ENCODE data around the gene TMBIM1. TPM values are rescaled to one million over a fixed set of nuclear protein-coding genes. Genes with fewer than 3 reads are reported as not detected.
A peak's percentile ranks its signal among the peaks of the same experiment; 100 is the strongest.

The TMBIM1 gene
- polyA plus RNA-seq (ENCODE audit: insufficient read length): 85.4 TPM

DNA sequence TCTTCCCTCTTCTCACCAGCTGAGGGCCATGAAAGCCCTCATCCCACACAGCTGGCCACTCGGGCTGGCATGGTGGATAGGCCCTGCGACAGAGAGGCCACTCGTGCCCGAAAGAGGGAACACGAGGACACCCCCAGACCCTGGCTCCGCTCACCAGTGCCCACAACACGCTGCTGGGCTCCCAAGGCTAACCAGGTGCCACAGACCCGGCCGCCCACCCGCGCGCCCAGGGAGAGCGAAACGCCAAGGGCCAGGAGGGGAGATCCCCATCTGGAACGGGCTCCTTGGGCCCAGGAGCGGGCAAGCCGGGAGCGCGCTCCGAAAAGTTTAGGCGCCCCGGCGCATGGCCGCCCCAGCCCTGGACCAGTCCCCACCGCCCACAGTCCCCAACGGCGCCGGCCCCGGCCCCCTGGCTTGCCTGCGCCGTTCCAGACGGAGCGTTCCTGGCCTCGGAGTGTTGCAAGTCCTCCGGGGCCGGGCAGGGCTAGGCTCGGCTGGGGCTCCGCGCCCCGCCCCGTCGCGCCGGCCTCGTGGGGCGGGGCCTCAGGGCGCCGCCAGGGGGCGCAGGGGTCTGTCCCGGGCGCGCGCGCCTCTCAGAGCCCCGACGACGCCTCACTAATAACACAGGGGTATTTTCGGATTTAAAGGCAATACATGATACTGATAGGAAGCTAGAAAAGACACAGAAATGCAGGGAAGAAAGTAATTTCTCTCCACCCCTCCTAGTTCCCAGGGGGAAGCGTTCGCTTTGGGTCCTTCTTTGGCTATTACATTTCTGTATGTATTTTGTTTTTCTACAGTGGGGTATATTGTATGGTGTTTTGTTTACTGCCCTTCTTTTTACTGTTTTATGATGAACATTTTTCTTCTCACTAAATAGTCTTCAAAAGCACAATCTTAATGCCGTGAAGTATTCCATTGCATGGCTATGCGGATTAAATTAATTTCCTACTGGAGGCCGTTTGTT lies at the start of gene TMBIM1:
Gene TMBIM1 (minus strand): TSS at position 456 of the 967 bp plus-strand sequence. CDS start 10,362 bp downstream, outside the sequence.
- DNase-seq: peak; percentile 84

DNA sequence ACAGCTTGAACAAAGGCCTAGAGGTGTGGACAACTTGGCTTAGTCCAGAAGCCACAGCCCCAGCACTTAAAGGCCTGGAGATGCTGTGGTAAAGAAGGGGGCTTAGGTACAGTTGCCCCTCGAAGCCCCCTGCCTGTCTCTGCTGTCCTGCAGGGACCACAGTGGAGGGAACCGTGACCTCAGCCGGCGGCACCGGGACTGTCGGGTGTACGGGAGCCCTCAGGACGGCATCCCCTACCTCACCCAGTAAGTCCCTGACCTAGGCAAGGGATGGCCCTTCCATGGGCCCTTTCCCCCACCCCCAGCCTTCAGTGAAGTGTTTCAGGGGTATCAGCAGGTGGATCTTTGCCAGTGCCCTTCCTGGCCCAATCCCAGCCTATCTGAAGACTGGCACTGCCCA lies 49.1 kb upstream of the TMBIM1 start:
- no peak for DNase-seq

GRCh38 chr2:218340656-218341055 lies 48.4 kb upstream of the TMBIM1 start:
- no peak for DNase-seq

DNA sequence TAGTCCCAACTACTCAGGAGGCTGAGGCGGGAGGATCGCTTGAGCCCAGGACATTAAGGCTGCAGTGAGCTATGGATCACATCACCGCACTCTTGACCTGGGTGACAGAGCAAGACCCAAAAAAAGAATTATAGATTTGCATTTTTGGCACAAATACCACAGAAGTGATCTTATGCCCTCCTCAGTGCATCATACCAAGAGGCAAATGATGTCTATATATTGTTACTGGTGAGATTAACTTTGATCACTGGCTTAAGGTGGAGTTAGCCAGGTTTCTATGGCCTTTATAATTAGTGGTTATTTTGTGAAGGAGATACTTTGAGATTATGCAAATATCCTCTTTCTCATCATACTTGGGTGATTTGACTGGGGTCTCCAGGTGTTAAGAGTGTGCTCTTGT lies 42.2 kb upstream of the TMBIM1 start:
- DNase-seq: no peak

- peak; percentile 42 for DNase-seq
Measured at GRCh38 chr2:218332920-218333645, 40.8 kb upstream of the TMBIM1 start.

DNA sequence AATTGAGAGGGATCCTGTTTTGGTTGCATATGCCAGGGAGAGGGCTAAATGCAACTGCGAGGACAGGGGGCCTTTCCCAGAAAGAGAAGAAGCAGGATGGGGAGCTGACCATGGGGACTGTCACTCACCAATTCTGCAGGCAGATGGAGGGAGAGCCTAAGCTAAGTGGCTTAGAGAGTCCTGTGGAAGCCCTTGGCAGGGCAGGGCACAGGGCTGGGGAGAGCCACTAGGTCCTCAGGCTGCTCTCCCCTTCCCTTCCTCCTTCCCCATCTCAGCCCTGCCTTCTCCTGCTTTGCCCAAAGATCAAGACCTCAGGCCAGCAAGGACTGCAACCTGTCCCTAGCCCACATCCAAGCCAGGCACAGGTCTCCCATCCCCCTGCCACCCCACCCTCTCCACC lies 40.0 kb upstream of the TMBIM1 start:
- DNase-seq: no peak

DNA sequence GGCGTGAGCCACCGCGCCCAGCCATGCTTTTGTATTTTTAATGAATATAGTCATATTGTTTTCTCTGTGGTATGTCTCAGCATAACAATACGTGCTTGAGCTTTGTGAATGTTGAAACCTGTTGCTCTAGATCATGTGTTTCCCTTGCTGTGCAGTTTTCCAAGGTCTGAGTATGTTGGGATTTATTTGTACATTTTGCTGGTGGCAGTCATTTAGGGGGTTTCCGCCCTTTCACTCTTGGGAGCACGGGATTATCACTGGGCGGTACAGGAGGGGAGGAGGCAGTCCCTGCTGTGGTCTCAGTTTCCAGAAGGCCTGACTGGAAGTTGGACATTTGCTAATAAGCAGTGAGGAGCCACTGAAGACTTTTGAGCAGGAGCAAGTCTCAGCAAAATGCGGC lies 39.4 kb upstream of the TMBIM1 start:
- DNase-seq: no peak

DNA sequence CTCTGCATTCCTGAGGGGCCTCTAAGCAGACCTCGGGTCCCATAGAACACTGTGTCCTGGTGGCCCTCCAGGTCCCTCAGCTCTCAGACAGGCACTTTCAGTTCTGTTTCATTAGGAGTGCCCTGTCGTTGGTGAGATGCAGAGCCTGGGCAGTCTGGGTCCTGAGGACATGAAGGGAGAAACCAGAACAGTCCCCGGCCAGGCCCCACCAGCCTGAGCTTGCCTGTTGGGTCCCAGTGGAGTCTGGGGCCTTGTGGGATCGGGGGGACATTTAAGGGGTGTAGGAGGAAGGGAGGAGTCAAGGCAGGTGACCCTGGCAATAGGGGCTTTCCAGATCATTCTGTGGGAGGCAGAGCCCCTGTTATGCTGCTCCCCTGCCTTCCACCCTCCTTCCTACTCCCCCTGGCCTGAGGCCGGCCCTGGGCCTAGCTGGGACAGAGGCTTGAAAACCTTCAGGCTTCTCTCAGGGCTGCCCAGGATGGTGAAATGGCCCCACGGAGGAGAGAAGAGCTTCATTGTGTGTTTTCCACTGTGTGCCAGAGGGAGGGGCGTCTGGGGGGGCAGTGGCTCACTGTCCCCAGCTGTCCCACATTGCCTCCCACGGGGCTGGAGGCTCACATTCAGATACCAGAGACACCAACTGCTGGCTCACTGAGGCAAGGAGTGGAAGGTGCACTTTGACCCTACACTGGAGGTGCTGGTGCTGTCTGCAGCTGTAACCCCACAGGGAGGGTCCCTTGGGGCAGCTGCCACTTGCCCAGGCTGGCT lies 37.7 kb upstream of the TMBIM1 start:
- no peak for DNase-seq

DNA sequence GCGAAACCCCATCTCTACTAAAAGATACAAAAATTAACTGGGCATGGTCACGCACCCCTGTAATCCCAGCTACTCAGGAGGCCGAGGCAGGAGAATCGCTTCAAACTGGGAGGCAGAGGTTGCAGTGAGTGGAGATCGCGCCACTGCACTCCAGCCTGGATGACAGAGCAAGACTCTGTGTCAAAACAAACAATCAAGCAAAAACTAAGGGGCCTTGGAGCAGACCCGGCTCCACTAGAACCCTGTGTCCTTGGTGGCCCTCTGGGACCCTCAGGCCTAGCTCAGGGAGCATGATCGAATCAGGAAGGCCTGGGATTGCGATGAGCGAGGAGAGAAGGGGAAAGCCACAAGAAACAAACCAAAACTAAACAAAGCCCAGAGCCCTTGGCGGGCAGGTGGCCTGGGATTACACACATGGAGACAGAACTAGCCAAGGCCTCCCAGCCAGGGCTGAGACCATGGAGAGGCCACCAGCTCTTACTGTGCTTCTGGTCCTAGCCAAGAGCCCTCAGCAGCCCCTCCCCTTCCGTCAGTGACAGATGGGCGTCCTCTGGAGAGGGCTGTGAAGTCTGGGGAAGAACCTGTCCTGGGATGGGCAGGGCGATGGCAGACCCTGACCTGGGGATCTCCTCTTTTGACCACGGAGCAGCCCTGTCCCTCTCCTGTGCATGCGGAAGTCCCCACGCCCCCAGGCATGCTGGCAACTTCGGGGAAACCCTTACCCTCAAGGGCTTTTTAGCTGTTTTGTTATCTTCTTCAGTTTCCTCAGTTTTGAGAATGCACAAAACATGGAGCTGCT lies 36.9 kb upstream of the TMBIM1 start:
- no peak for DNase-seq

DNA sequence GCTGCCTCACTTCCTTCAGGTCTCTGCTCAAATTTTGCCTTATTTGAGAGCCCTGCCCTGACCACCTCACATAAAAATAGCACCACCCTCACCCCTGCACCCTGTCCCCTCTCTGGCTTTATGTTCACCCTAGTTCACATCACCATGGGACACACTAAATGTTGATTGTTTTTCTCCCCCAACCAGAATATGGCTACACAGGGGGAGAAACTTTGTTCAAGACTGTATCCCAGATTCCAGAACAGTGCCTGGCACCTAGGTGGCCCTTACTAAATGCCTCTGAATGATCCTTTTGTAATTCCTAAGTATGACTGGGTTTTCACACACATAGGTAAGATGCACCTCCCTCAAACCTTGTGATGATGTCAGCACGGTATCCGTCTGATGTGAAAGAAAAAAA lies 36.0 kb upstream of the TMBIM1 start:
- DNase-seq: no peak

DNA sequence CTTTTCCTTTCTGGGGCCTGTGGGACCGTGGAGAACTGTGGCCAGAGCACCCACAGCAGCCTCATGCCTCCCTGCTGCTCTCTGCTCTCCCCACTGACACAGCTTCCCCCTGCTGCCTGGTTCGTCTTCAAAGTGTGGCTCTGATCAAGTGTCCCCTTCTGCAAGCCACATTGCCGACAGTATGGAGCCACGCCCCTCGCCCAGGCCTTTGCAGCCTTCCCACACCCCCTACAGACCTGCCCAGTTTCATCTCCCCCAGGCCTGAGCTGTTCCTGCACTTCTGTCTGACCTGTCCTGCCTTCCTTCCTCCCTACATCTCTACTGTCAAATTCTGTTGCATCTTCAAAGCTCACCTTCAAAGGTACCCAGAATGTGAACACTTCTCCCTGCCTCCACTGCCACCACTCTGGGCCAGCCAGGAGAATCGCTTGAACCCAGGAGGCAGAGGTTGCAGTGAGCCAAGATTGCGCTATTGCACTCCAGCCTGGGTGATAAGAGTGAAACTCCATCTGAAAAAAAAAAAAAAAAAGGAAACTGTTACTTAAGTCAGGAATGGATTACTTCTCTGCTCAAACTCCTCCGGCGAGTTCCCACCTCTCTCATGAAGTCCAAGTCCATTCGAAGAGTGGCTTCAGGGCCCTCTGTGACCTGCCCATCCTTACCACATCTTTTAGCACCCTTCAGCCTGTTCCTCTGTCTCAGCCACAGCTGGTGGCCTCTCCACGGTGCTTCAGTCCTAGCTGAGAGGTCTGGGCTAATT lies 35.3 kb upstream of the TMBIM1 start:
- DNase-seq: no peak

DNA sequence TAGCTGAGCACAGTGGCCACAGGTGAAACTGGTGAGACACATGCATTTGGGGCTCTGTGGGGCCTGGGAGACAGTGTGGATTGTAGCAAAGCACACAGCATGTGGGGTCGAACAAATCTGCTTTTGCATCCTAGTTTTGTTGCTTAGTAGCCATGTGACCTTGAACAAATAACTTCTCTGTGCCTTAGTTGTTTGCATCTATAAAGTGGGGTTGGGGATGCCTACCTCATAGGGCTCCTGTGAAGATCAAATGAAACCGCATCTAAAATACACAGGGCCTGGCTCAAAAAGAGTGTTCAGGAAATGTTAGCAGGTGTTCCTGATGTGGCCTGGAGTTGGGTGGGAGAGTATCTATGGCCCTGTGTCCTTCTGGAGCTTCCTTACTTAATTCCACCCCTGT lies 34.0 kb upstream of the TMBIM1 start:
- DNase-seq: no peak

DNA sequence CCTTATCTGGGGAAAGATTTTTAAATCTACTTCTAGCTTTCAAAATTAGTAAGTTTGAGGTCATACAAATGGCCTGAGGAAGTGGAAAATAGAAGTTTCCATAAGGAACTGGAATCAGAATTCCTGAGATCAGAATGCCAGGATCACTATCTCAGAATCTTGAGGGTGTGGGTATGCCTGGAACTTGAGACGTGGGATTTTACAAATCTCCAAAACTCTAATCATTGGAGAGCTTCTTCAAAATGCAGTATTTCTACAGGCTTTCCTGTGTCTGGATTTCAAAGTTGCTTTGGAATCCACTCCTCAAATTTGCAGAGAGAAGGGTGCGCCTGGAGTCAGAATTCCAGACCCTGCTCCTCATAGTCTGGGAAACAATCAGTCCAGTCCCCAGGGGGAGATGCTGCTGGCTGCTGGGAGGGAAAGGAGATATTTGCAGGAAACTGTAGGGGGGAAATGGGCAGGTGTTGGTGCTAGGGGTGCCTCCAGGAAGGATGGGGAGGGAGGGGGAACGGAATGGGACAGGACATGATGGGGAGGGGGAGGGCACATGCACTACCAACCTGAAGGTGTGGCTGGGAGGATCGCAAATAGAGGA lies 33.4 kb upstream of the TMBIM1 start:
- DNase-seq: no peak

DNA sequence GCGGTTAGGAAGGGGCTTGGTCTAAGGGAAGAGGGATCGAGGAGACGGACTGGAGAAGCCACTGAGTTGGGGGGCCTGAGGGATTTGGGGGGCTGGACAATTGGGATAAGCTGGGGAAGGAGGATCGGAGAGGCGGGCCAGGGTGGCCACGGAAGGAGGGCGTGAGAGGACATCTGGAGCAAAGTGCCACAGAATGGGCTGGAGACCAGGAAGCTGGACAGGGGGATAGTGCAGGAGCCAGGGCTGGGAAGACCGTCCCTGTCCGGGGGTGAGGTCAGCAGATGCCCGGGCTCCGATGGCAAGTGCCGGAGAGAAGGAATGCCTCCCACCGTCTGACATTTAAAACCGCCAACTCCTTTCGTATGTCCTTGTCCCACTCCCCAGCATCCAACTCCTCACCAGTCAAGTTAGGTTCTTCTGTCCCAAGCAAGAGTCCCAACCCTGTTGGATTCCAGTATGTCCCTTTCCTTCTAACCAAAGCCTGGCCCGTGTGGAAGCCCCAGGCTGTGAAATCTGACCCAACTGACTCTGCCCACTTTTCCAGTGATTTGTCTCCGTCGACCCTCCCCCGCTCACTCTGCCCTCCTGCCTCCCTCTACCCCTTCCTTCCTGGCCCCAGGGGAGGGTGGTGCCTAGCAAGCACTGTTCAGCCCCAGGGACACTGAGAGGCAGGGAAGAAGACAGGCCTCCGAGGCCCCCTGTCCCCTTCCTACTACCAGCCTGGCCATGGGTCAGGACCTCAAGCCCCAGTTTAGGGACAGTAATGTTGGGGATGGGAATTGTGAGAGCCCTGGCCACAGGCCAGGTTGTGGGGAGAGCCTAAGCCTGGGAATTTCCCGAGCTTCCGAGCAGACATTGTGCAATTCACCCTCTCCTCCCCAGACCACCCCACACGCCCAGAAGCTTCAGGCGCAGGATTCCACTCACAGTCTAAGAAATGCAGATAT lies 31.5 kb upstream of the TMBIM1 start:
- peak; percentile 34 for DNase-seq

DNA sequence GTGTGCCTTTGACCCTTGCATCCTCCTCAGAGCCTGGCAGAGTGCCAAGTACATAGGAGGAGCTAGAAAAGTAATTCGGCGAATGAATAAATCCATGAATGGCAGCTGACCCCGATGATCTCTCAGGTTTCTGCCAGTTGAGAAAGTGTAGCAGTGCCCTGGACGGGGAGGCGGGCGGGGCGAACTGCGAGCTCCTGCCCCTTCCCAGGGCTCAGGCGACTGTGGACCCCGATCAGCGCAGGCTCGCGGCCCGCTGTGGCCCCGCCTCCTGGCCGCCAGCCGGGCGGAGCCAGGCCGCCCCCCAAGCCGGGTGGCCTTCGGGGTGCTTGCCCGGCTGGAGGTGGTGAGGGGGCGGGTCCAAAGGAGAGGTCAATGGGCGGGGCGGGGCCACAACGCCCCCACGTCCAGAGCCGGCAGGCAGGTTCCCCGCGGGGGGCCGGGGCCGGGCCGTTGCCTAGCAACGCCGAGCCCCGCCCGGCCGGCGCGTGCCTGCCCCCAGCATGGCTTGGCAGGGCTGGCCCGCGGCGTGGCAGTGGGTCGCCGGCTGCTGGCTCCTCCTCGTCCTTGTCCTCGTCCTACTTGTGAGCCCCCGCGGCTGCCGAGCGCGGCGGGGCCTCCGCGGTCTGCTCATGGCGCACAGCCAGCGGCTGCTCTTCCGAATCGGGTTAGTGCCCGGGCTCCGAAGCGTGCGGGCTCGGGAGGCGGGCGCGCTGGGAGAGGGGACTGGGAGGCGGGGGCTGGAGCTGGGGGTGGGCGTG lies 30.6 kb upstream of the TMBIM1 start:
- DNase-seq: peak; percentile 67

GRCh38 chr2:218320704-218321336 lies 28.5 kb upstream of the TMBIM1 start:
- no peak for DNase-seq

GRCh38 chr2:218319813-218320365 lies 27.6 kb upstream of the TMBIM1 start:
- DNase-seq: no peak

DNA sequence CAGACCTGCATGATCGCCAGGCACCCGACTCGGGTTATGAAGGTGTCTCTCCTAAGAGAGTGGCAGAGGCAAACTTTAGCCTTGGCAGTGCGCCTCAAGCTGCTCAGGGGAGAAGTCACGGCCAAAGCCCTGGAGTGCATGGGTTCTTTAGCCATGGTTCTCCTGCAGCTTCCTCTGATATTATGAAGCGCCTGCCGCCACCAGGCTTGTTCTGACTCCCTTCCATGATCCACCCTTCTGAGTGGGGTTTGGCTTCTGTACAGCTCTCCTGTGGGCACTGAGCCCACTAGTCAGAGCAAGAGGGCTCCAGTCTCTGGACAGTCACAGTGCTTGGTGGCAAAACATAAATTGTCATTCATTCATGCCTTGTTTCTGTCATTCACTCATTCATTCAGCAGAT lies 25.9 kb upstream of the TMBIM1 start:
- DNase-seq: no peak

Measured in hindlimb muscle (tissue), 1 donor.